Measurements from ENCODE around the gene GCLC.

DNA sequence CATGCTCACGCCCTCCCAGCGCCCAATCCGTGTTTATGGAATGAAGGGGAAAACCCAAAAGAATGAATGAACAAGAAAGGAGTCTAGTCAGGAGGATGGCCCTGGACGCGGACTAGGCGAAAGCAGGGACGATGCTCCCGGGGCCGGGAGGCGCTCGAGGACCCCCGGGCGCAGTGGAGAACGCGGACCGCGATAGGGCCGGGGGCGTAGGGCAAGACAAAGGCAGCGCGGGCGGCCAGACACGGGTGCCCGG lies 758 bp downstream of the GCLC start:
- TF ChIP-seq, protein P1, sequence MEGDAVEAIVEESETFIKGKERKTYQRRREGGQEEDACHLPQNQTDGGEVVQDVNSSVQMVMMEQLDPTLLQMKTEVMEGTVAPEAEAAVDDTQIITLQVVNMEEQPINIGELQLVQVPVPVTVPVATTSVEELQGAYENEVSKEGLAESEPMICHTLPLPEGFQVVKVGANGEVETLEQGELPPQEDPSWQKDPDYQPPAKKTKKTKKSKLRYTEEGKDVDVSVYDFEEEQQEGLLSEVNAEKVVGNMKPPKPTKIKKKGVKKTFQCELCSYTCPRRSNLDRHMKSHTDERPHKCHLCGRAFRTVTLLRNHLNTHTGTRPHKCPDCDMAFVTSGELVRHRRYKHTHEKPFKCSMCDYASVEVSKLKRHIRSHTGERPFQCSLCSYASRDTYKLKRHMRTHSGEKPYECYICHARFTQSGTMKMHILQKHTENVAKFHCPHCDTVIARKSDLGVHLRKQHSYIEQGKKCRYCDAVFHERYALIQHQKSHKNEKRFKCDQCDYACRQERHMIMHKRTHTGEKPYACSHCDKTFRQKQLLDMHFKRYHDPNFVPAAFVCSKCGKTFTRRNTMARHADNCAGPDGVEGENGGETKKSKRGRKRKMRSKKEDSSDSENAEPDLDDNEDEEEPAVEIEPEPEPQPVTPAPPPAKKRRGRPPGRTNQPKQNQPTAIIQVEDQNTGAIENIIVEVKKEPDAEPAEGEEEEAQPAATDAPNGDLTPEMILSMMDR (optimal IDR thresholded peaks at IDR 0.05 in 1 of 3, IDR thresholded peaks at IDR 0.05 in 1 of 3, conservative IDR thresholded peaks at IDR 0.05 in 1 of 3; ENCODE audit: extremely low read depth in 1 of 3, insufficient read depth in 2 of 3, low read length in 3 of 3) = no peak
- no peak for TF ChIP-seq EZH2 (IDR thresholded peaks at IDR 0.05; ENCODE audit: low read length)
